Stimulated activated CD8-positive, alpha-beta memory T cell treated with anti-CD3 and anti-CD28 coated beads, Interleukin-7, amount 100 ng/mL, for 4 hours (primary cell): ENCODE results near the gene CCR5AS.
"Not testable (repeated sequence)": the region's sequence is repeated elsewhere in the genome, so short reads cannot be mapped to it uniquely, and the experiment has no call there.

Source experiments
- DNase-seq, 2 donors: peaks; one replicate each; pipeline ENCODE4 v3.0.0-alpha.2; 2020; ENCODE audit warnings: low read depth in 2 of 2

Gene CCR5AS

DNA sequence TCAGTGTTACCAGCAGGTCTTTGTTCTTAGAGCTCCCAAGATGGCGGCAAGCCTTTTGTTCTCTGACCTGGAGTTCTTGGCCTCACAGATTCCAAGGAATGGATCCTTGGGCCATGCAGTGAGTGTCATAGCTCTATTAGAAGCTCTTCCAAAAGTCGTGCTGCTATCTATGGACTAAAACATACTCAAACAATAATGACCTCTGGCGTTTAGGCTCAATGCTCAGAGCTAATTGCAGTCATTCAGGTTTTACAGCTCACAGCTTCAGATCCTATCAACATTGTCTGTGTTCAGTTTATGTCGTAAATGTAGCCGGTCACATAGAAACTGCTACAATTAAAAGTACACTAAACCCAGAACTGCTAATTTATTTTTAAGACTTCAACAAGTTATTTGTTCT is 22.4 kb upstream of the CCR5AS start:
- no peak for DNase-seq

DNA sequence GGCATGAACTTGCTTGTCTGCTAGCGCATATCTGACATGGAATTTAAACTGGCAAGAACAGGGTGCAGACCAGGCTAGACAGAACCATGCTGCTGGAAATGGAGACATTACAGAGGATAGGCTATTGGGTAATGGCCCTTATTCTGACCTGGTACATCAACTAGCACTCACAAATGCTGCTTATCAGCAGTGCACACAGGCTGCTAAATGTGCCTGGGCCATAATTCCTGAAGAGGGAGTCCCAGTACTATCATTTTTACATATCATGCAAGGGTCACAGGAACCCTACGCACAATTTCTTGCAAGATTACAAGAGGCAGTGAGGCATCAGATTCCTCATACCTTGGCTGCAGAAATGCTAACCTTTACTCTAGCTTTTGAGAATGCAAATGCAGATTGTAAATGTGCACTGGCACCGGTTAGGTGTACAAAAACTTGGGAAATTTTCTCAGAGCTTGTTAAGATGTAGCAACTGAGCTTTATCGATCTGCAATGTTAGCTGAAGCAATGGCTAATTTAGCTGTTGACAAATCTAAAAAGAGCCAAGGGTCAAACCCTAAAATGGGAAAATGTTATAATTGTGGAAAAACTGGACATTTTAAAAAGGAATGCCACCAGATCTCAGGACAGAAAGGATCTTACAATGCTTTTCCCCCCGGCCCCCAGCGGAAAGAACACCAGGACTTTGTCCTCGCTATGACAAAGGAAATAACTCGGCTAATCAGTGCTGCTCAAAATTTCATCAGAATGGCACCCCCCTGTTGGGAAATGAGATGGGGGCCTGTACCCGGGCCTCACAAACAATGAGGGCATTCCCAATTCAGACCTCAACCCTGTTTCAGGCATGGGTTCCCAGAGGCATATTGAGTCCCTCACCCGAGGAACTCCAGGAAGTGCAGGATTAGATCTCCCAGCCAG is 21.3 kb upstream of the CCR5AS start:
- DNase-seq, result no peak

DNA sequence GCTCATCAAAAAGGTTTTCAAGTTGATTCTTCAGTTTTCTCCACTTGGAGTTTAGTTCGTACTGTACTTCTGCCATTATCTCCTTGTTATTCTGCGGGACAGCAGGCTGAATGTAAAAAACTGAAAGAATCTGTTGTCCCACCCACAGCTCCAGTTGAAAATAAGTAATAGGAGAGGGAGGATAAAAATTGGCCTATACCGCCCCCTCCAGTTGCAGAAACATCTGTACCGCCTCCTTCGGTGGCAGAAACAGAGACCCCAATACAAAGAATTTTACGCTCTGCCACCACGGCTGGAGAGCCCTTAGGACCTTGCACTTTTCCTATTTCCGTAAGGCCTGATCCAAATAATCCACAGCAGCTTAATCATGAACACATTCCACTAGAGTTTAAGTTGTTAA is 20.5 kb upstream of the CCR5AS start:
- DNase-seq, result not testable (repeated sequence)

DNA sequence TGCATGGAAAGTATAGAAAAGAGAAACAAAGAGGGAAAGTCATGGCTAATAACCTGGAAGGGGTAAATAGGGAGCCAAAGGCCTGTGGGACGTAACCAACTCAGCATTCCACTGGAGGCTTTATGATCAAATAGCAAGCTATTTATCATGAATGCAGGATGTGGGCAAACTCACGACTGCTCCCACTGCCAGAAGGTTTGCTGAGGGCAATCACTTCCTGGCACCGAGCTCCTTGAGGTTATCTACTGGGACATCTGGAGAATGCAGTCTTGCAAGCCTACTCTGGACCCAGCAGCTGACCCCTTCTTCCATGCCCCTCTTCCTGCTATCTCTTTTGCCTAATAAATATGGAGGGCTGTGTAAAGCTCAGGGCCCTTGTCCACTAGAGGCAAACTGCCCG is 19.6 kb upstream of the CCR5AS start:
- not testable (repeated sequence) for DNase-seq

DNA sequence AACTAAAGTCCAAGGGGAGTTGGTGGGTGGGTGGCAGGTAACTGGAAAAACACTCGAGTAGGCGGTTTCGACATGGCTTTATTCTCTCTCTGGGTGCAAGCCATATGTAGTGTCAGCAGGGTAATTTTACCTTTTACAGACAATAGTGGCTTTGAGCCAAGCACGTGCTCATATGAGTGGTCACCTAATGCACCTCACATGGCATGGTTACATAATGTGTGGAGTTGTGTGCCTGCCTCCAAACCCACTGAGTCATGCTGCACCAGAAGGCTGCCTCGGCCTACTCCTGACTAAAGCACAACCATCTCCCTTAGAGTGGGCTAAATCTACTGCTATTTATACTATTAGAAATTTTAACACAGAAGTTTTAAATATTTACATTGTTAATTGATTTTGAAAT is 16.7 kb upstream of the CCR5AS start:
- no peak for DNase-seq

DNA sequence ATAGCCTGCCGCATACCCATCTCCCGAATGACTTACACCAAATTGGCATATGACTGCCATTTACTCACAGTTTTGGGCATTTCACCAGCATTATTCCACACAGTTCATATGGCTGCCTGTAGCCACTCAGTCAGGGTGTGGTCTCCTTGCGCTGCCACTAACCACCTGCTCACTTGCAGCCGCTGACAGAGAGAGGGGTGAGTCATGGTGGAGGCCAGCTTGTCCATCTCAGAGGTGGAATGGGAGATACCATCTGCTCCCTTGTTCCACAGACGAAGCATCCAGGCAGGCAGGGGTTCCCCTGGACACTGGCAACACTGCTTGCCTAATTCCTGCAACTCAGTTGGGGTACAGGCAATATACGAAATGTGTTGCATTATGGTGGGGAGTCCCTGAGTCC is 15.8 kb upstream of the CCR5AS start:
- no peak for DNase-seq

DNA sequence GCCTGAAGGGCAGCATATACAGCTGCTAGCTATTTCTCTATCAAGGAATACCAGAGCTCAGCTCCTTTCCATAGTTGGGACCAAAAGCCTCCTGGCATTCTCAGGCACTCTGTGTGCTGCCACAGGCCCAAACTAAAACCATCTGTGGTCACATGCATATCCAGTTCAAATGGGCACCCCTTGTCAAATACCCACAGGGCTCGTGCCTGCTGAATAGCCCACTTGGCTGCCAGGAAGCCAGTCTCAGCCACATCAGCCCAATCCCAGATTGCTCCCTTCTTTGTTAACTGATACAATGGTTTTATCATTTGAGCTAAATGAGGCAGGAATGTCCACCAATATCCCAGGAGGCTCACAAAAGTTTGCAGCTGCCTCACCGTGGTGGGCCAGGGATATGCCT is 14.1 kb upstream of the CCR5AS start:
- DNase-seq, result no peak

DNA sequence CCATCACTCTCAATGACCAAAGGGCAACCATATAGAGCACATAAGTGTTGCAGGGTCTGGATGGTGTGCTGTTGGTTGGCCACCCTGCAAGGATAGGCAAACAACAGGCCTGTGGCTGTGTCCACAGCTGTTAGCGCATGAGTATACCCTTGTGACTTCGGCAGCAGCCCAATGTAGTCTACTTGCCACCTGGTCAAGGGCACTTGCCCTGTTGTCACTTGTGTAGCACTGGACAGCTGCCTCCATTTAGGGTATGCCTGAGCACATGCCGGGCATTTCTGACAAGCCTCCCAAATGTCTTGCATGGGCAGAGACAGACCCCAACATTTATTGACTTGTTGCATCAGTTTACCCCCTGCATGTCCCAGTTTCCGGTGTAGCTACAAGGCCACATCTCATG is 12.9 kb upstream of the CCR5AS start:
- no peak for DNase-seq

DNA sequence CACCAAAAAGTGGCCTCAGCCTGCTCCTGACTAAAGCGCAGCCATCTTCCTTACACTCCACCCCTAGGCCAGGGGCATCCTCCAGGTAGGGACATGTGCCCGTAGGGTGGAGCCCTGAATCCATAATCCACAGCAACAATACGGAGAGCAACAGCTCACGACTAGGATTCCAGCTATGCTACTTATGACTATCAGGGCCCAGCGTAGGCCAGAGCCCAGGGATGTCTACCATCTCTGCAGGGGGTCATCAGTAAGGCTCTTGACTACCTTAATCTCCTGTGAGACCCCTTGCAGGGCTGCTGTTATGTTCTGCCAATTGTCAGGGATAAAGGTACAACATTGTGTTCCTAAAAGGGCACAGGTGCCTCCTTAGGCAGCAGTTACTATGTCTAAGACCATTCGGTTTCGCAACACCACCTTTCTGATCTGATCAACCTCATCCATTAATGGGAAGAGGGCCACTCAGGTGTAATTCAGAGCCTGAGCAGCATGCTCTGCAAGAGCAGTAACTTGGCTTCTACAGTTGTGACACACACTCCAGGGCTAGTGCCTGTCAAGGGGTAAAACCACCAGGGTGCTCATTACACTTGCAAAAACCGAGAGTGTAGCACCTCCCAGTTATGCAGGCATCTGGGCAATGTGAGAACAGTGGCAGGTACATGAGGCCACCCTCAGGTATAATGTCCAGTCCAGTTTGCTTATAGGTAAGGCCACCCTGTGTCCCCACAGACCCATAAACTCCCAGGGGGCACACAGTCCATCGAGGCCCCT is 11.2 kb upstream of the CCR5AS start:
- no peak for DNase-seq

DNA sequence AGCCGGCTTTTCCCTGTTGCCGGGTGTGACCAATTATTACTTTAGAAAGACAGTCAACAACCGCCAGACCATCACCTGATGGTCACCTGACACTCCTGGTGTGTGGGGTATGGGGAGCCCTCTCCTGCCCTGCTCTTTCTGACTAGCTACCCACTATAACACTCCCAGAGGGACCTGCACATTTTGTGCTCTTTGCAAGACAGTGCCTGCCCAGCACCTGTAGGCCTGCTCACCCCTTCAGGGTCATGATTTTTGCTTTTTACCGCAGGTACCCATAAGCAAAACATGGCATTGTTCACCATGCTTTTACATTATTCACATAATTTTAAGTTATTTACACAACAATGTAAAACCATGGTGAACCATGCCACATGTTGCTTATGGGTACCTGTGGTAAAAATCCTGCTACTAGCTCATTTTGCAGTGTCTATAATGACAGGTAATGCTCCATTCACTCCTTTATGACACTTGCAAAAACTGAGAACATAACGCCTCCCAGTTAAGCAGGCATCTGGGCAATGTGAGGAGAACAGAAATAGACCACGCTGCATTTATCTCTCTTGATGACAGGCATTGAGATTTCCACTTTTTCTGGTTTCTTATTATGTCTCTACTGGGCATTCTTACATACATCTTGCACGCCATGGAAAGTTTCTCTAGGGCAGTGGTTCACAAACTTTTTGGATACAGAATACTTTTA is 10.1 kb upstream of the CCR5AS start:
- no peak for DNase-seq

DNA sequence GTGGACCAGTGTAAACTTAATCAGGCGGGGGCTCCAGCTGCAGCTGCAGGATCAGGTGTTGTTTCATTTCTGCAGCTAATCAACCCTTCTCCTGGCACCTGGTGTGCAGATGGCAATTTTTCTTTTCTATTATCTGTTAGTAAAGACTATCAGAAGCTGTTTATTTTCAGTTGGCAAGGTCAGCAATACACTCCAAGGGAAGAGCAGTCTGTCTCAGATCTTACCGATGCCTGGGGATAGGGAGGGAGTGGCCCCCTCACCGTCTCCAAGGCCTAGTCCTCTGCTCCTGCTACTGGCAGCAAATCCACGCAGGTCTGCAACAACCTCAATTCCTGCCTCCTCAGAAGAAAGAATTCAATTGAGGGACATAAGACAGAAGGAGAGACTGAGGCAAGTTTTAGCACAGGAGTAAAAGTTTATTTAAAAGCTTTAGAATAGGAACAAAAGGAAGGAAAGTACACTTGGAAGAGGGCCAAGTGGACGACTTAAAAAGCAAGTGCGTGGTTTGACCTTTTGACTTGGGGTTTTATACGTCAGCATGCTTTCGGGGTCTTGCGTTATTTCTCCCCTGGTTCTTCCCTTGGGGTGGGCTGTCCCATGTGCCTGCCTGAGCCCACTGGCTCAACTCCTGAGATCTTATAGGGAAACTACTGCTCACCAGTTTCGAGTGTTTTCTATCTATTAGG is 9.4 kb upstream of the CCR5AS start:
- no peak for DNase-seq

DNA sequence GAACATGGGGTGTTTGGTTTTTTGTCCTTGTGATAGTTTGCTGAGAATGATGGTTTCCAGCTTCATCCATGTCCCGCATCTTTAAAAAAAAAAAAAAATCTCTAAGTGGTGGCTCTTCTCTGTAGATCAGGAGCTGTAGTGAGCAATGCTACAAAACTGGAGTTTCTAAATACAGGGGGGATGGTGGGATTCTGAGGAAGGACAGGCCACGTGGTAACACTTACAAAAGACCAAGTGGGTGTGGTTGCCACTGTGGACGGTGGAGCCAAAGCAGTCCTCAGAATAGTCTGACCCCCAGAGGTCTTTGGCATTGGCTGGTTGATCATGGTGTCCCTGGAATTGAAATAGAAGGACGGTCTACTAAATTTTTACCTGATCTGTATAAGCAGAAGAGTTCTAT is 7.9 kb upstream of the CCR5AS start:
- no peak for DNase-seq

DNA sequence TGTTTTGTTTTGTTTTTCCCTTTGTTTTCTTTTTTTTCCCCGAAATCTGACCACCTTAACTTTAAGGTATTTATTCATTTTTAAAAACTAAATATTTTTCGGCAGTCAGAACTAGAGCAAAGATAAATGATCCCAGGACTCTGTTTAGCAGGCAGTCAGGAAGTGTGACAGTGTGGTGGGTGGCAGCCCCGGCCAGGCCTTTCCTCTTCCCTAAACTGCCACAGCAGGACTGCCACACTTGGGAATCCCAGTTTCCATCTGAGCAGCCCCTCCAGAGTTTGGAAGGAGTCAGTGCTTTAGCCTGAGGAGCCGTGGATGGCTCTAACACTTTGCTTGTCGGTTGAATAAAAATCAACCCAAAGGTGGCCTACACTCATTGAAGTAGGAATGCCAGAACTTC is 7.1 kb upstream of the CCR5AS start:
- DNase-seq, result no peak

DNA sequence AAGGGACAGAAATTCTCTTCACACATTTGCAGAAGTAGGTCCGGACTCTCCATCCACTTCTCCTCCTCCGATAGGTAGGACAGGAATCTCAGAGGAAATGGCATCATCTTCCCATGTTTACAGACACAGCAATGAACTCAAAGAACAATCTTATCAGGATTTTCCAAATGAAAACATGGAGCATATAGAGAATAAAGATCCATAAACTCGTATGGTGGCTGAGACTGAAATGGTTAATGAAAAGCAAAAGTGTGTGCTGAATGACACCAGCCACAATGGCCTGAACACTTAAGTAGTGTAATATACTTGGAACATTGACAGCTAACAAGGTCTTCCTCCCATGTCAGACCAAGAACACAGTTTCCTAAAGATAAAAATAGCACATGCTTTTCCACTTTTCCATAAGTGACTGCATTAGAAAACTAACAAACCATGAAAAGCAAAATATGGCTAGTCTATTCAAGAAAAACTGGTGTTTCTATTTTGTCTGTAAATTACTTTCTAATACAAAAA is 6.0 kb upstream of the CCR5AS start:
- no peak for DNase-seq

DNA sequence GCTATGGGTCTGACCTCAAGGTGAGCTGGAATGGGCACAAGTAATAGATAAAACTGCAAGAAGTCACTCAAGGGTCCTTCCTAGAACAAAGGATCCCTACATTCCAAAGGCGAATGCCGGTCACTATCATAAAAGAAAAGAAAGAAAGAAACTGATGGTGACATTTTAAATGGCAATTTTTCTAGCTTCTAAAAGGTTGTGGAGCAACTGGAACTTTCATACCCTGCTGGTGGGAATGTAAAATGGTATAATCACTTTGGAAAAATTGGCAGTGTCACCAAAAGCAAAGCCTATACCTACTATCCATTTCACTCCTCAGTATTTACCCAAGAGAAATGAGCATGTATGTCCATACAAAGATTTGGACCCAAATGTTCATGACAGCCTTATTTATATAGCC is 4.4 kb upstream of the CCR5AS start:
- DNase-seq, result no peak

DNA sequence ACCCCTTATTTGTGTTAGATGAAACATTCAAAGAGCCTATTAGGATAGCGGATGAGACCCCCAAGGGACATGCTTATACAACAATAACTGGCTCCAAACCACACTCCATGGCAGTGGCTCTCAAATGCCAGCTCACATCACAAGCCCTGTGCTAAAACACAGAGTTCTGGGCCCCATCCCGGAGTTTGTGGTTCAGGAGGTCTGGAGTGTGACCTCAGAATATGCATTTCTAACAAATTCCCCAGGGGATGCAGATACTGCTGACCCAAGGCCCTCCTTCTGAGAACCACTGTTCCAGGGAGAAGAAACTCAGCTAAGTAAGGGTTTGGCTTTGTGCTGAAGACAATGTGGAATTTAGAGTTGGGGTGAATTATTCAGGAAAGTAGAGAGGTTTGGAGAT is 3.8 kb upstream of the CCR5AS start:
- no peak for DNase-seq

DNA sequence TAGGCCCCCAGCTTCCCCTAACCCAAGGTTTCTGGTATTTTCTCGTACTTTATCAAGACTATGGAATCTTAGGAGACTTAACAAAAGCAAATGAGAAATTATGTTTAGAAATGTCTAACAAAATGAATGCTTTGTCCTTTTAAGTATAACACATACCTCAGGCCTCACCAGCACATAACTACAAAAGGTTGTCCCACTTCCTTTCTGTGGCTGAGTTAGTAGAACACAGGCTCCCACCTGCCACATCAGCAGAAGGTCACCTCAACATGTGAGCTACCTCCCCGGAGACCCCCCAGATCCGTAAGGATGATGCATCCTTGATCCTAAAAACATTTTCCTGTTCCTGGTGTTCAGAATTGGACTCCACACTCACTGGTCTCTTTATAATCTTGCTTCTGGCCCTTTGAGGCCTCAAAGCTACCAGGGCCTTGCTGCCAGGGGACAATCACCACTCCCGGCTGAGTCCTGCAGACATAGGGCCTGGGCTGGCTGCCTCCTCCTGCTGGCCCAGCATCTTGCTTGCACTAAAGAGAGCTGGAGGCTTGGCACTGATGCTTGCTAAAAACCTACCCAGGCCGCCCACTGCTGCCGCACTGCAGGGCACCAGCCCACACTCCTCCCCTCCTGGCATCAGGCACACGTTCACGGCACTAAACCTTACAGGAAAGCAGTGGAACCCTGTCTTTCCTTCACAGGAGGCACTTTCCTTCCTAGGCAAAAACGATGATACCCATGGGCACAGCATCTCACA is 3.0 kb upstream of the CCR5AS start:
- DNase-seq, result no peak

DNA sequence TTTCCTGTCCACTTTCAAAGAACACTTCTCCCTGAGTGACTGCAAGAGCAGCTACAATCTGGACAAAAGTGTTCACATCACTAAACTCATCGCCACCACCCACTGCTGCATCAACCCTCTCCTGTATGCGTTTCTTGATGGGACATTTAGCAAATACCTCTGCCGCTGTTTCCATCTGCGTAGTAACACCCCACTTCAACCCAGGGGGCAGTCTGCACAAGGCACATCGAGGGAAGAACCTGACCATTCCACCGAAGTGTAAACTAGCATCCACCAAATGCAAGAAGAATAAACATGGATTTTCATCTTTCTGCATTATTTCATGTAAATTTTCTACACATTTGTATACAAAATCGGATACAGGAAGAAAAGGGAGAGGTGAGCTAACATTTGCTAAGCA is 2.0 kb upstream of the CCR5AS start:
- no peak for DNase-seq

DNA sequence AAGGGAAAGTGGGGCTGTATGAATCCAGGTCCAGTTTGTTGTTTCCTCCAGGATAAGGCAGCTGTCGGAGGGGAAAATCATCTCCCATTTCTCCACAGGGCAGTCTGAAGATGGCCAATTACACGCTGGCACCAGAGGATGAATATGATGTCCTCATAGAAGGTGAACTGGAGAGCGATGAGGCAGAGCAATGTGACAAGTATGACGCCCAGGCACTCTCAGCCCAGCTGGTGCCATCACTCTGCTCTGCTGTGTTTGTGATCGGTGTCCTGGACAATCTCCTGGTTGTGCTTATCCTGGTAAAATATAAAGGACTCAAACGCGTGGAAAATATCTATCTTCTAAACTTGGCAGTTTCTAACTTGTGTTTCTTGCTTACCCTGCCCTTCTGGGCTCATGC is 1.1 kb upstream of the CCR5AS start:
- DNase-seq, result no peak

DNA sequence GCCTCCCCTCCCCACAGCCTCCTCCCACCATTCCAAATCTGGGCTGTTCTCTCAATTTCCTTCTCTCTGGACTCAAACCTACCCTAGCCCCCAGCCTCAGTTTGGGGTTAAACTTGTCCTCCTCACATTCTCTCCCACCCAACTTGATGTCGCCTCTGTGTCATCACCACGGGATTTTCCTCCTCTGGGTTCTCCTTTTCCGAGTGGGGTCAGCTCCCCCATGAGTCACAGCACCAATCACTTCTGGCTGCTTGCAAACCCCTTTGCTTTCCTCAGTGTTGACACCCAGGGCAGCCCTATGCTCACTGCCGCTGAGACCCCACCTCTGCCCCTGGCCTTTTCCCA is 451 bp downstream of the CCR5AS start:
- no peak for DNase-seq
